HepG2 (cell line): Measurements from ENCODE around the gene PTPN3. TPM values are rescaled to one million over a fixed set of nuclear protein-coding genes. Genes with fewer than 3 reads are reported as not detected.

Experiments
- ATAC-seq: fragments of 200-7000 bp; cut with Tn5 transposase; 3 replicates; pipeline ENCODE4 v1.9.1; 2020; ENCODE audit warnings: mild to moderate bottlenecking, moderate library complexity
- BruUV-seq: library from RNA; stranded (reverse); fragments of 400-500 nt; replicated peaks from 2 replicates; lab custom pipeline; 2021; lab: Mats Ljungman, UMichigan
- CTCF ChIA-PET: fragments of 300-600 bp; formaldehyde crosslinking; extraction: SDS; loops from one replicate; lab custom pipeline; 2021; ENCODE audit warnings: low total read pairs, inconsistent platforms, low intra/inter-chr PET ratio; lab: Yijun Ruan, JAX
- POLR2A ChIA-PET: fragments of 350-600 bp; sonication (Branson Sonifier 250); formaldehyde crosslinking; loops from one replicate; lab custom pipeline; 2020; ENCODE audit warnings: antibody characterized with exemption, inconsistent platforms; lab: Yijun Ruan, JAX
- DNase-seq: peaks from one replicate; pipeline ENCODE4 v3.0.0-alpha.2; 2015; ENCODE audit warnings: low spot score
- FAIRE-seq: peaks from 3 replicates; lab custom pipeline; 2011; peaks lifted over from hg19 to GRCh38; lab: Jason Lieb, UNC
- H2AFZ ChIP-seq: one replicate; pipeline ENCODE4 v1.6.1; 2011; ENCODE audit warnings: low read length, inconsistent platforms
- H3K27ac ChIP-seq: fragments of 300-600 bp; 3 replicates; pipeline ENCODE4 v1.8.0; 2011; ENCODE audit warnings: mixed run types, mild to moderate bottlenecking, mixed read lengths, low read length, inconsistent platforms; ENCODE audit not compliant: insufficient read depth; ENCODE audit errors: extremely low read length
- H3K27me3 ChIP-seq, 2 experiments: fragments of 200-600 bp in 1 of 2; 2 replicates in 1 of 2; 3 replicates in 1 of 2; pipeline versions ENCODE4 v1.6.0 to v1.8.0; 2011; ENCODE audit warnings: low read length in 2 of 2, mild to moderate bottlenecking in 2 of 2, moderate library complexity in 2 of 2, inconsistent platforms in 1 of 2; ENCODE audit not compliant: insufficient read depth in 2 of 2, control insufficient read depth in 1 of 2
- H3K36me3 ChIP-seq, 2 experiments: fragments of 200-600 bp in 1 of 2; replicated peaks in 1 of 2; 2 replicates in 1 of 2; 3 replicates in 1 of 2; pipeline versions ENCODE4 v1.5.1 to v1.8.0; 2011; ENCODE audit warnings: low read length in 2 of 2, inconsistent platforms in 1 of 2; ENCODE audit not compliant: insufficient read depth in 2 of 2, control insufficient read depth in 1 of 2
- H3K4me1 ChIP-seq: 2 replicates; pipeline ENCODE4 v1.5.1; 2012; ENCODE audit warnings: low read length, inconsistent platforms; ENCODE audit not compliant: insufficient read depth
- H3K4me2 ChIP-seq: 2 replicates; pipeline ENCODE4 v1.6.0; 2011; ENCODE audit warnings: low read depth, low read length, inconsistent platforms
- H3K4me3 ChIP-seq, 3 experiments: fragments of 200-600 bp in 1 of 3; sonication (generic), shearing (Covaris generic) in 1 of 3; replicated peaks in 1 of 3; 2 replicates each; pipeline ENCODE4 v1.5.1; 2011 to 2016; ENCODE audit warnings: low read length in 3 of 3, inconsistent platforms in 2 of 3, low read depth in 2 of 3, mild to moderate bottlenecking in 2 of 3, control low read depth in 1 of 3, mixed read lengths in 1 of 3; ENCODE audit not compliant: insufficient read depth in 1 of 3
- H3K79me2 ChIP-seq: one replicate; pipeline ENCODE4 v1.6.1; 2011; ENCODE audit warnings: low read length, inconsistent platforms; ENCODE audit not compliant: insufficient read depth
- H3K9ac ChIP-seq: 2 replicates; pipeline ENCODE4 v1.6.0; 2011; ENCODE audit warnings: mild to moderate bottlenecking, low read depth, low read length, inconsistent platforms; ENCODE audit not compliant: insufficient read depth
- H3K9me3 ChIP-seq: 2 replicates; pipeline ENCODE4 v1.5.1; 2012; ENCODE audit warnings: mild to moderate bottlenecking, low read length
- H4K20me1 ChIP-seq: 2 replicates; pipeline ENCODE4 v1.6.0; 2011; ENCODE audit warnings: inconsistent platforms, mild to moderate bottlenecking, low read length, moderate library complexity; ENCODE audit not compliant: insufficient read depth
- CCAR2 ChIP-seq: fragments of 200-400 bp; formaldehyde crosslinking; optimal IDR thresholded peaks from 2 replicates; pipeline ENCODE3; 2018; ENCODE audit warnings: low read depth, mild to moderate bottlenecking, low read length, moderate library complexity
- CHD4 ChIP-seq: fragments of 200-600 bp; sonication (generic); IDR thresholded peaks from 2 replicates; pipeline ENCODE4 v1.7.0; 2017; ENCODE audit warnings: mild to moderate bottlenecking, low read length, borderline replicate concordance
- KLF6 ChIP-seq: IDR thresholded peaks from 2 replicates; pipeline ENCODE4 v1.8.0; 2016; ENCODE audit warnings: missing biosample characterization, missing genetic modification reagents
- MAF1 ChIP-seq: sonication (generic); formaldehyde crosslinking; IDR thresholded peaks from 2 replicates; pipeline ENCODE4 v1.5.0; 2020; ENCODE audit warnings: missing genetic modification reagents, borderline replicate concordance
- MZF1 ChIP-seq: sonication (generic); formaldehyde crosslinking; IDR thresholded peaks from 2 replicates; pipeline ENCODE4 v1.8.1; 2023; ENCODE audit warnings: mild to moderate bottlenecking, missing genetic modification reagents, borderline replicate concordance
- PHF8 ChIP-seq: sonication (generic); formaldehyde crosslinking; IDR thresholded peaks from 2 replicates; pipeline ENCODE4 v1.5.0; 2020; ENCODE audit warnings: missing genetic modification reagents
- TEAD3 ChIP-seq: optimal IDR thresholded peaks from 2 replicates; pipeline ENCODE3; 2016; ENCODE audit warnings: borderline replicate concordance
- U2AF2 ChIP-seq: fragments of 200-400 bp; formaldehyde crosslinking; IDR thresholded peaks from 2 replicates; pipeline ENCODE4 v1.6.1; 2017; ENCODE audit warnings: low read depth, mild to moderate bottlenecking, low read length
- ZBTB7B ChIP-seq: sonication (generic); formaldehyde crosslinking; IDR thresholded peaks from 2 replicates; pipeline ENCODE4 v1.4.0; 2020; ENCODE audit warnings: missing genetic modification reagents
- ZNF605 ChIP-seq: sonication (generic); formaldehyde crosslinking; IDR thresholded peaks from 2 replicates; pipeline ENCODE4 v1.8.0; 2022; ENCODE audit warnings: mild to moderate bottlenecking, missing genetic modification reagents
- WGBS: methylation state at CpG from one replicate; pipeline ENCODE4 v1.1.6; 2017; ENCODE audit warnings: low lambda C conversion rate; 5-methylcytosine and 5-hydroxymethylcytosine counted together
- in situ Hi-C: cut with HindIII; loops from 2 replicates; pipeline ENCODE4 v1.10.0; 2017; ENCODE audit warnings: low pct_unique_long_range_greater_than_20kb; ENCODE audit not compliant: extremely low pct_ligation_motif_present
- intact Hi-C: fragments of 100-400 bp; cut with micrococcal nuclease; formaldehyde crosslinking; loops from one replicate; pipeline ENCODE4 v1.10.0; 2022; ENCODE audit not compliant: unreplicated experiment
- polyA plus RNA-seq, 8 experiments: library from polyadenylated mRNA; depleted of rRNA in 3 of 8; stranded (reverse) in 7 of 8; unstranded in 1 of 8; fragments of >200 nt; fragmentation: Illumina TruSeq in 4 of 8; extraction: Trizol in 4 of 8; gene quantifications; 2 replicates each; pipeline versions ENCODE4 v1.2.1 to v1.2.3, GENCODE V29; 2011 to 2016; ENCODE audit warnings: low read depth in 4 of 8, missing spikeins in 1 of 8, mixed read lengths in 1 of 8; ENCODE audit not compliant: insufficient read depth in 1 of 8
- total RNA-seq, 5 experiments: library from RNA; depleted of rRNA; stranded (reverse); fragments of >200 nt; fragmentation: Illumina TruSeq; extraction: Trizol; gene quantifications; 2 replicates each; pipeline ENCODE4 v1.2.3, GENCODE V29; 2016; ENCODE audit warnings: low read depth in 1 of 5
- TF ChIP-seq, protein P1 (sequence below): IDR thresholded peaks from 2 replicates; pipeline ENCODE4 v1.6.1; 2016; ENCODE audit warnings: low read depth, borderline replicate concordance
- TF ChIP-seq, protein P2 (sequence below): sonication (generic); IDR thresholded peaks from 2 replicates; pipeline ENCODE4 v1.6.1; 2016; ENCODE audit warnings: low read depth, borderline replicate concordance
- TF ChIP-seq, protein P3 (sequence below): sonication (generic); formaldehyde crosslinking; IDR thresholded peaks from 2 replicates; pipeline ENCODE4 v1.5.0; 2020; ENCODE audit warnings: mild to moderate bottlenecking, missing genetic modification reagents
- TF ChIP-seq, protein P4 (sequence below): sonication (generic); formaldehyde crosslinking; IDR thresholded peaks from 2 replicates; pipeline ENCODE4 v1.8.1; 2023; ENCODE audit warnings: mild to moderate bottlenecking, missing genetic modification reagents, borderline replicate concordance

PTPN3 gene
- total and polyA plus RNA-seq, 2 of the 13 experiments (the other 11 are each of a cell fraction or from before 2014, with no cell fraction given), result 5.6 to 20.5 TPM

DNA sequence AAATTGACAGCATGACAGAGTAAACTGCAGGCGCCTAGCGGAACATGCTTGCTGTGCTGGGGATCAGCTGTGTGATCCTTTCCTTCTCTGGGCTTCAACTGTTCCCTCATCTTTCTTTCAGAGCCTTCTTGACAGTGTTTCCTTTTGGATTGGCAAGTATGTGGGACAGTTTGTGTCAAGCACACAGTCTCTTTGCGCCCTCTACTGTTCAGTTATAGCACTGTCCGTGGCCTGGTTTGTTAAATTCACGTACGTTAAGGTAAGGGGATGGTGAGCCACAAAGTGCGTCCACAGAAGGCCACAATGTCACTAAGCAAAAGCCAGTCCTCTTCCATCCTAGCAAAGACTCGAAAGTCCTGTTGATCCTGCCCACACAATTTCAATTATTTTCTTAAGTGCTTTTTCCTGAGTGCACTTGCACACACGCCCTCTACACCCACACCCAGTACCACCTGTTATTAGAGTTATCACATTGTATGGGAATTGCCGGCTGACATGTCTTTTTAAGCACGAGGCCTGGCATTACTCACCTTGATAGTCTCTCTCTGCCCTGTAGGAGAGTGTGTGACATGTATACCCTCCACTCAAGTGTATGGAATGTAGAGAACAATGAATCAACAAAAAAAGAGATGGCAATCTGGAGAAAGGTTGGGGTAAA, 22.5 kb upstream of the PTPN3 start (continued):
- no peak for TF ChIP-seq U2AF2
- TF ChIP-seq, protein P1, sequence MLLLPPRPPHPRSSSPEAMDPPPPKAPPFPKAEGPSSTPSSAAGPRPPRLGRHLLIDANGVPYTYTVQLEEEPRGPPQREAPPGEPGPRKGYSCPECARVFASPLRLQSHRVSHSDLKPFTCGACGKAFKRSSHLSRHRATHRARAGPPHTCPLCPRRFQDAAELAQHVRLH (CRISPR knock-in tag), result 0 out of 2 replicates have a peak, but pooled peaks have one; percentile 41
- TF ChIP-seq CHD4, result no peak
- TF ChIP-seq, protein P2, sequence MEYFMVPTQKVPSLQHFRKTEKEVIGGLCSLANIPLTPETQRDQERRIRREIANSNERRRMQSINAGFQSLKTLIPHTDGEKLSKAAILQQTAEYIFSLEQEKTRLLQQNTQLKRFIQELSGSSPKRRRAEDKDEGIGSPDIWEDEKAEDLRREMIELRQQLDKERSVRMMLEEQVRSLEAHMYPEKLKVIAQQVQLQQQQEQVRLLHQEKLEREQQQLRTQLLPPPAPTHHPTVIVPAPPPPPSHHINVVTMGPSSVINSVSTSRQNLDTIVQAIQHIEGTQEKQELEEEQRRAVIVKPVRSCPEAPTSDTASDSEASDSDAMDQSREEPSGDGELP, result no peak
- TF ChIP-seq ZNF605 (CRISPR knock-in tag), result no peak
- TF ChIP-seq MZF1, result no peak
- no peak for TF ChIP-seq CCAR2
- TF ChIP-seq MAF1 (CRISPR knock-in tag), result no peak
- TF ChIP-seq, all 625 proteins: peak for 15

DNA sequence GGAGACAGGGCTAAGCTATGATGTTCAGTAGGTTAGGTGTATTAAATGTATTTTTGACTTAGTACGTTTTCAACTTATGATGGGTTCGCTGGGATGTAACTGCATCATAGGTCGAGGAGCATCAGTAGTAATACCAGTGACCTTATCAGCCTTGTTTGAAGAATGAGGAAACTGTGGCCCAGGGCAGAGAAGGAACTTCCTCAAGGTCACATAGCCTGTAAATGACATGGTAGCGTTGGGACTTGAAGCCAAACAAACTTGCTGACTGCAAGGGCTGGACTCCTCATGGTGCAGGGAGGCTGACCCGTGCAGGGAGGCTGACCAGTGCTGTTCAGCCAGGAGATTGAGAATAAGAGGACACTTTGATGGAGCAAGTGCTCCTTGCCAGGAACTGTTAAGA, 21.3 kb upstream of the PTPN3 start:
- BruUV-seq, result no TSS peak
- in situ Hi-C loops (loop anchor here (5.0 to 25.0 kb wide), 2 partner anchors 77 to 332 kb away; no protein-coding TSS in a partner anchor), intact Hi-C loops (no loop called here)
- no peaks in the 10 kb centered on the region for H3K36me3 ChIP-seq
- no peak for TF ChIP-seq TEAD3
- TF ChIP-seq, protein P3, sequence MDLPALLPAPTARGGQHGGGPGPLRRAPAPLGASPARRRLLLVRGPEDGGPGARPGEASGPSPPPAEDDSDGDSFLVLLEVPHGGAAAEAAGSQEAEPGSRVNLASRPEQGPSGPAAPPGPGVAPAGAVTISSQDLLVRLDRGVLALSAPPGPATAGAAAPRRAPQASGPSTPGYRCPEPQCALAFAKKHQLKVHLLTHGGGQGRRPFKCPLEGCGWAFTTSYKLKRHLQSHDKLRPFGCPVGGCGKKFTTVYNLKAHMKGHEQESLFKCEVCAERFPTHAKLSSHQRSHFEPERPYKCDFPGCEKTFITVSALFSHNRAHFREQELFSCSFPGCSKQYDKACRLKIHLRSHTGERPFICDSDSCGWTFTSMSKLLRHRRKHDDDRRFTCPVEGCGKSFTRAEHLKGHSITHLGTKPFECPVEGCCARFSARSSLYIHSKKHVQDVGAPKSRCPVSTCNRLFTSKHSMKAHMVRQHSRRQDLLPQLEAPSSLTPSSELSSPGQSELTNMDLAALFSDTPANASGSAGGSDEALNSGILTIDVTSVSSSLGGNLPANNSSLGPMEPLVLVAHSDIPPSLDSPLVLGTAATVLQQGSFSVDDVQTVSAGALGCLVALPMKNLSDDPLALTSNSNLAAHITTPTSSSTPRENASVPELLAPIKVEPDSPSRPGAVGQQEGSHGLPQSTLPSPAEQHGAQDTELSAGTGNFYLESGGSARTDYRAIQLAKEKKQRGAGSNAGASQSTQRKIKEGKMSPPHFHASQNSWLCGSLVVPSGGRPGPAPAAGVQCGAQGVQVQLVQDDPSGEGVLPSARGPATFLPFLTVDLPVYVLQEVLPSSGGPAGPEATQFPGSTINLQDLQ (CRISPR knock-in tag), result no peak
- TF ChIP-seq KLF6, result no peak
- no peak for TF ChIP-seq ZBTB7B (CRISPR knock-in tag)
- TF ChIP-seq, protein P4, sequence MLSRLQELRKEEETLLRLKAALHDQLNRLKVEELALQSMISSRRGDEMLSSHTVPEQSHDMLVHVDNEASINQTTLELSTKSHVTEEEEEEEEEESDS, result no peak
- TF ChIP-seq PHF8 (CRISPR knock-in tag), result no peak
- no peak for DNase-seq
- no peak for FAIRE-seq
- H3K9ac ChIP-seq, result no peak overlapping the region
- no peak for ATAC-seq
- H3K27me3 ChIP-seq, result peaks cover 0 to 3% of the 10 kb centered on the region in 2 experiments; a peak in 1 of 5 replicates
- H3K4me2 ChIP-seq, result no peak overlapping the region
- H3K79me2 ChIP-seq, result no peaks in the 10 kb centered on the region
- H3K4me3 ChIP-seq, result no peak overlapping the region
- ChIA-PET CTCF (interaction anchor here (2.2 to 3.4 kb wide), 2 partner anchors 68 to 79 kb away, joined by 14 to 42 read pairs; no protein-coding TSS in a partner anchor), POLR2A (no interaction called here)
- no peaks in the 10 kb centered on the region for H4K20me1 ChIP-seq
- 20% methylated on average over 5 of the region's 5 CpGs for WGBS
- no peaks in the 10 kb centered on the region for H3K4me1 ChIP-seq
- no peaks in the 10 kb centered on the region for H3K9me3 ChIP-seq
- no peak overlapping the region for H3K27ac ChIP-seq
- H2AFZ ChIP-seq, result no peak overlapping the region
